HepG2 (cell line): ENCODE data around the gene ERFL.

Experiments used
- CTCF ChIP-seq: sonication (generic); formaldehyde crosslinking; IDR thresholded peaks from 2 replicates; pipeline ENCODE4 v1.5.0; 2020; ENCODE audit warnings: mild to moderate bottlenecking, missing genetic modification reagents, moderate library complexity
- GPN1 ChIP-seq: sonication (generic); formaldehyde crosslinking; IDR thresholded peaks from 2 replicates; pipeline ENCODE4 v1.5.1; 2020; ENCODE audit warnings: missing genetic modification reagents, borderline replicate concordance
- JUN ChIP-seq: sonication (generic); formaldehyde crosslinking; IDR thresholded peaks from 2 replicates; pipeline ENCODE4 v1.4.0; 2020; ENCODE audit warnings: mild to moderate bottlenecking, missing genetic modification reagents
- KDM4B ChIP-seq: sonication (generic); formaldehyde crosslinking; IDR thresholded peaks from 2 replicates; pipeline ENCODE4 v1.4.0; 2020; ENCODE audit warnings: missing genetic modification reagents
- LCORL ChIP-seq, 2 experiments: fragments of 450-650 bp in 1 of 2; sonication (generic) in 1 of 2; formaldehyde crosslinking in 1 of 2; IDR thresholded peaks; 2 replicates each; pipeline versions ENCODE4 v1.5.0 to v1.6.1; 2017 to 2020; ENCODE audit warnings: antibody characterized with exemption in 1 of 2, missing genetic modification reagents in 1 of 2
- PCBP1 ChIP-seq: fragments of 200-400 bp; formaldehyde crosslinking; IDR thresholded peaks from 2 replicates; pipeline ENCODE4 v1.6.1; 2017; ENCODE audit warnings: mild to moderate bottlenecking, low read depth, low read length, borderline replicate concordance
- POGZ ChIP-seq: sonication (generic); formaldehyde crosslinking; IDR thresholded peaks from 2 replicates; pipeline ENCODE4 v1.4.0; 2020; ENCODE audit warnings: mild to moderate bottlenecking, missing genetic modification reagents
- RARA ChIP-seq: IDR thresholded peaks from 2 replicates; pipeline ENCODE4 v1.6.1; 2016; ENCODE audit warnings: missing genetic modification reagents, missing compliant biosample characterization
- SIX4 ChIP-seq: sonication (generic); formaldehyde crosslinking; IDR thresholded peaks from 2 replicates; pipeline ENCODE4 v1.4.0; 2020; ENCODE audit warnings: missing genetic modification reagents
- TCF7 ChIP-seq: sonication (generic); IDR thresholded peaks from 2 replicates; pipeline ENCODE4 v1.6.1; 2016; ENCODE audit warnings: antibody characterized with exemption, low read depth
- XRCC5 ChIP-seq: fragments of 200-400 bp; formaldehyde crosslinking; optimal IDR thresholded peaks from 2 replicates; pipeline ENCODE3; 2017; ENCODE audit warnings: mild to moderate bottlenecking, low read length
- ZFX ChIP-seq: sonication (generic); formaldehyde crosslinking; IDR thresholded peaks from 2 replicates; pipeline ENCODE4 v1.4.0; 2020; ENCODE audit warnings: mild to moderate bottlenecking, low read depth, missing genetic modification reagents, moderate library complexity
- ZNF709 ChIP-seq: sonication (generic); formaldehyde crosslinking; IDR thresholded peaks from 2 replicates; pipeline ENCODE4 v1.5.0; 2020; ENCODE audit warnings: mild to moderate bottlenecking, missing genetic modification reagents

- TF ChIP-seq JUN (CRISPR knock-in tag), result no peak
- no peak for TF ChIP-seq SIX4 (CRISPR knock-in tag)
- no peak for TF ChIP-seq KDM4B (CRISPR knock-in tag)
- no peak for TF ChIP-seq XRCC5
- no peak for TF ChIP-seq POGZ (CRISPR knock-in tag)
- TF ChIP-seq RARA (CRISPR knock-in tag), result no peak
- no peak for TF ChIP-seq ZFX (CRISPR knock-in tag)
- TF ChIP-seq TCF7, result no peak
- TF ChIP-seq CTCF (CRISPR knock-in tag), result no peak
- no peak for TF ChIP-seq ZNF709
- TF ChIP-seq PCBP1, result no peak
- no peak for TF ChIP-seq LCORL (IDR thresholded peaks at IDR 0.05)
- no peak for TF ChIP-seq LCORL (CRISPR knock-in tag; IDR thresholded peaks at IDR 0.05)
- no peak for TF ChIP-seq GPN1 (CRISPR knock-in tag)
Observed at GRCh38 chr19:41879670-41880328, 48.5 kb downstream of the ERFL start.
